Kidney capillary endothelial cell (primary cell): ENCODE data around the gene ERP27.

Experiments used
- DNase-seq: peaks from one replicate; pipeline ENCODE4 v3.0.0-alpha.2; 2018; ENCODE audit warnings: low spot score

The ERP27 gene

GRCh38 chr12:14936224-14936861 lies 2.0 kb downstream of the ERP27 start:
- no peak for DNase-seq

- no peak for DNase-seq
Observed at GRCh38 chr12:14935031-14935430, 3.3 kb downstream of the ERP27 start.

GRCh38 chr12:14934511-14934910 lies 3.8 kb downstream of the ERP27 start:
- no peak for DNase-seq

DNA sequence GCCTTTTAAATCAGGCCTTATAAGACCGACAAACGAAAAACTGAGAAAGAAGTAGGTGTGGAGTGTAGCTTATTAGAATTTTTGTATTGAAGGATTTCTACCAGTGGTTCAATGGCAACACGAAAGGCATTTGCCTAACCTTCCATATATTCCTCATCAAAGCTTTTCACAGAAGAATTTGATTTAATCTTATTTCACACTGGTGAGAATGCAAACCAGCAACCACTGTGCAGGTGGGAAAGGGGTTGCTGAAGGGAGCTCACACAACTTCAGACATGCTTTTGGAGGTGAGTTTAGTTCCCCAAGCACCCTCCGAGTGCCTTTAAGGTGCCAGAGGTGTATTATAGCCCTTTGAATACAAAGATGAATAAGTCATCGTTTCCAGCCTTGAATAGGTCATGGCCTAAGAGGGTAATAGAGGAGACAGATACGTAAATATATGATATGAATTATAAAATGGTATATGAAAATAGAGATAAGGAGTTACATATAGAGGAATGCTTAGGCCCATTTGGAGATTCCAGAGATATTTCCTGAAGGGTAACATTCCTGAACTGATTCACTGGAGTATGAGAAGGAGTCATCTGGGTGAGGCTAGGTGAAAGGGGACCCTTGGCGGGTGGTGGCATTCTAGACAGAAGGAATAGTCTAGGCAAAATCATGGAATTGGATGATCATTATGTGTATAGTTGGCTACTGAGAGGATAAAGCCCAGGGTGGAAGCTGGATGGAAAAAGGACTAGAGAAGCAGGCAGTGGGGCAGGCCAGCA lies 6.4 kb downstream of the ERP27 start:
- no peak for DNase-seq

- DNase-seq = no peak
Observed at GRCh38 chr12:14931359-14931758, 7.0 kb downstream of the ERP27 start.

DNA sequence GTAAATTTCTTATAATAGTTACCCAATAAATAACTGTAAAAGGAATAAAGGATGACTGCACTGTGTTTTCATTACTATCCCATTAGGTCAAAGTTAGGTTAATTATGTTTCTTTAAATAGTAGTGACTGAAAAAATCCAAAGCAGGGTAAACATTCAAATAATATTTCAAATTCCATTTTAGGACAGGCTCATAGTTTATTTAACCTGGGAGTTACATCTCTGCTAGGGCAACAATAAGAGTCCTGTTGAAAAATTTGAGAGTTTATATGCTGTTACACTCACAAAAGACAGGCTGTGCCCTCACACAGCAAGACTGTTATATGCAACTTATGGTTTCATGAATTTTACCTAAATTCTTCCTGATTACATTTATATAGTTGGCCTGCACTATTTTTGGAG lies 8.0 kb downstream of the ERP27 start:
- DNase-seq = no peak

DNA sequence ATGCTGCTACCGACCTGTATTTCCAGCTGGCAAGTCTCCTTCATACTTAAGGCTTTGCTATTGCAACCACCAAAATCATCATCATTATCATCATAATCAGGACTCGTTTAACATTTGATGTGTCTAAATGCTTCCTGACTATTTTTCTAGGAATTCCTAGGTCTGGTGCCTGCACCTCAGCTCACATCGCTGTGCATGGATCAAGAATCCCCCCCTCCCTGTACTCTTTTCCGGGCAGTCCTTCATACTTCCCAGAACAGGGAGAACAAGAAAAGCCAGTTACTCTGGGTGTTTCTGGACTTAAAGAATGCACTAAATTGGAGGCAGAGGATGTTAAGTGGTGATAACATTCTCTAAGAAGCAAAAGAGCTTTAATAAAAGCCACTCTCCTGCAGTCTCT lies 9.4 kb downstream of the ERP27 start:
- DNase-seq = no peak

GRCh38 chr12:14927267-14927666 lies 11.1 kb downstream of the ERP27 start:
- DNase-seq = no peak

DNA sequence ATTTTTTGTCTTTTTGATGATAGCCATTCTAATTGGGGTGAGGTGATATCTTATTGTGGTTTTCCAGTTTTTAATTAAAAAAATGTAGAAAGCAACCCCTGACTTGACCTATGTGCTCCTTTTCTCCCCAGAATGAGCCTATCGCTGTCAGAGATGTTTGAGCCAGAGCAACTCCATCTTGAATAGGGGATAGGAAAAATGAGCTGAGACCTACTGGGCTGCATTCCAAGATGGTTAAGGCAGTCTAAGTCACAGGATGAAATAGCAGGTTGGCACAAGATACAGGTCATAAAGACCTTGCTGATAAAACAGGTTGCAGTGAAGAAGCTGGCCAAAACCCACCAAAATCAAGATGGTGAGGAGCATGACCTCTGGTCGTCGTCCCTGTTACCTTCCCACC lies 13.8 kb downstream of the ERP27 start:
- no peak for DNase-seq

DNA sequence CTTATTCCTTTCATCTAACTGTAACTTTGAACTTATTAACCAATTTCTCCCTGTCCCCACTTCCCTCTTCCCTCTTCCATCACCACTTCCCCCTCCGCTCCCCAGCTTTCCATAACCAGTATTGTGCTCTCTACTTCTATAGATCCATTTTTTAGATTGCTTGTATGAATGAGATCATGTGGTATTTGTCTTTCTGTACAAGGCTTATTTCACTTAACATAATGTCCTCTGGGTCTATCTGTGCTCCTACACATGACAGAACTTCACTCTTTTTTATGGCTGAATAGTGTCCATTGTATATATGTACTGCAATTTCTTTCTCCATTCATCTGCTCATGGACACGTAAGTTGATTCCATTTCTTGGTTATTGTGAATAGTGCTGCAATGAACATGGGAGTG lies 14.4 kb downstream of the ERP27 start:
- no peak for DNase-seq

GRCh38 chr12:14921218-14921617 lies 17.1 kb downstream of the ERP27 start:
- DNase-seq = no peak

DNA sequence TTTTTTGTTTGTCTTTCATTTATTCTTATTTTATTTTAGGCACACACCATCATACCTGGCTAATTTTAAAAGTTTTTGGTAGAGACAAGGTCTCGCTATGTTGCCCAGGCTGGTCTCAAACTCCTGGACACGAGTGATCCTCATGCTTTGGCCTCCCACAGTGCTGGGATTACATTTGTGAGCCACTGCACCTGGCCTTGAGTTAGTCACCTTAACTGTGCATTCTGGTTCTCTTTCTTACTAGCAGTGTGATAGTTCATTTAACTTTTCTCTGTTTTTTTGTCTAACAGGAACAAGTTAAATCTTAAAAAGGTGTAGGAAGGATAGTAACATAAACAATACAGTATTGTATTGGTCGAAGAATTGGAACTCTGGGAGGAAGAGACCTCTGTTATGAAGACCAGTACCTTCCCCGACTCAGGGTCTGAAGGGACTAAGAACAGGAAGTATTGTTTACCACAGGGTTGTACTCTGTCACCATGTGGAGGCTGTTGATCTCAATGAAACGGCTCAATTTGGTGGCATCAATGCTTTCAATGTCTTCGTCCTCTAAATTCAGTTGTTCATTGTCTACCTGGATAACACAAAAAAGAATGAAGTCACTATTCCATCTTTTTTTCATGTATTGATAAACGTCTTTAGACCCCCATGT lies 17.7 kb downstream of the ERP27 start:
- DNase-seq = no peak

GRCh38 chr12:14919455-14919854 lies 18.9 kb downstream of the ERP27 start:
- no peak for DNase-seq

- no peak for DNase-seq
Observed at GRCh38 chr12:14915736-14916135, 22.6 kb downstream of the ERP27 start.

DNA sequence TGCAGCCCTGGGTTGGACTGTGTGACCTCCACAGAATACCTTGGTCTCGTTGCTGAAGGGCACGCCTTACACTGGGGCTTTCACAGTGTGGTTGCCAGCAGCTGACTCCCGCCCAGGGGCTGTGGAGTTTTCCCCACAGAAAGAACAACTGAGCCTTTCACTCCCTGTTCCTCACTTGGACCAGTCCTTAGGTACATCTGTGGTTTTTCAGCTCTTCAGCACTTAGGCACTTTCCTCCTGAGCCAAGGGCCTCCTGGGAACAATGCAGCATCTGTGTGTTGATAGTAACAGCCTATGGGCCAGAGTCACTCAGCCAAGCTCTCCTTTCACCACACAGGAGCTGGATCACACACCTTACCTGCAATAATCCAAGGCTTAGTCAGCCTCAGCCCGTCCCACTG lies 25.0 kb downstream of the ERP27 start:
- no peak for DNase-seq

GRCh38 chr12:14911131-14911530 lies 27.2 kb downstream of the ERP27 start:
- no peak for DNase-seq

- peak; percentile 74 for DNase-seq
Observed at GRCh38 chr12:14910090-14910915, 28.0 kb downstream of the ERP27 start.

DNA sequence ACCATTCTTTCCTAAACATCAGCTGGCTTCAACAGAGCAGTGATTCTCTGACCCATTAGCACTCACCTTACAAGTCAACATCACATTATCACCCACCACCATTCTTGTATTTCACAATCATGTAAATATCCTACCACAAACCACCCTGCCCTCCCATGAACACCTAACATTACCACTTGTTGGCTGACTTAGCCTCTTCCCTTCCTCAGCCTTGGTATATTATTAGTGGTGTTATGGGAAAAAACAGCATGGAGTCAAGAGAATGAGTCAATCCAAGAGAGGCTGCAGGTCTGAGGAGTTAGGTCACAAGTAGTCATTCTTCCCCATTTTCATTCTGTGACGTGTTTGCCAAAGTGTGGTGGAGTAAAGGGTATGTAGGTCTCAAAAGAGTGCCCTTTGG lies 30.4 kb downstream of the ERP27 start:
- no peak for DNase-seq

GRCh38 chr12:14906114-14906513 lies 32.2 kb downstream of the ERP27 start:
- no peak for DNase-seq

- no peak for DNase-seq
Observed at GRCh38 chr12:14905269-14906004, 32.9 kb downstream of the ERP27 start.

DNA sequence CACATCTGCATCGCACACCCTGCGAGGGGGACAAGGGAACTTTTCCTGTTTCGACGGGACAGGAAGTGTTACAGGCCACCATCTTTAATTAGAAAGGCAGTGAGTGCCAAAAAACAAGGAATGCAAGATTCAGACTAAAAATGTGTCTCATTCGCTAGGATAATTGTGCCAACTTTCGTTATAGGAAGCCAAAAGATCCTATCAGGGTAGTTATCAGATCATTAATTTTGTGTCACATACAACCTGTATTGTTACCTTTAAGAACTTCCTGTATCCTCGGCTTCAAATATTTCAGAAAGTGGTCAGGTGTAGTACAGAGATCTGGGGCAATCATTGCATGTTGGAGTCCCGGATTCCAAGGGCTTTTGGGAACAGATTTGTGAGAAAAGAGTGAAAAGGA lies 33.5 kb downstream of the ERP27 start:
- no peak for DNase-seq
